Hepatocyte (in vitro differentiated cells): ENCODE results near the gene CEBPZOS. TPM values are rescaled to one million over a fixed set of nuclear protein-coding genes. Genes with fewer than 3 reads are reported as not detected.

Source experiments
- DNase-seq: peaks from one replicate; pipeline ENCODE4 v3.0.0-alpha.2; 2016; ENCODE audit warnings: low spot score
- H2AFZ ChIP-seq: fragments of 200-600 bp; sonication (generic); 2 replicates; pipeline ENCODE4 v1.6.0; 2016; ENCODE audit warnings: antibody characterized with exemption, mild to moderate bottlenecking
- H3K27ac ChIP-seq: fragments of 200-600 bp; sonication (generic); 2 replicates; pipeline ENCODE4 v1.5.1; 2016; ENCODE audit warnings: mild to moderate bottlenecking
- H3K27me3 ChIP-seq: fragments of 200-600 bp; sonication (generic); 2 replicates; pipeline ENCODE4 v1.6.1; 2016
- H3K36me3 ChIP-seq: fragments of 200-600 bp; sonication (generic); replicated peaks from 2 replicates; pipeline ENCODE4 v1.5.1; 2016; ENCODE audit warnings: low read depth; ENCODE audit not compliant: insufficient read depth
- H3K4me1 ChIP-seq: fragments of 200-600 bp; sonication (generic); 2 replicates; pipeline ENCODE4 v1.5.1; 2016; ENCODE audit warnings: mild to moderate bottlenecking, moderate library complexity; ENCODE audit not compliant: insufficient read depth
- H3K4me2 ChIP-seq: fragments of 200-600 bp; sonication (generic); 2 replicates; pipeline ENCODE4 v1.6.0; 2016
- H3K4me3 ChIP-seq: fragments of 200-600 bp; sonication (generic); 2 replicates; pipeline ENCODE4 v1.5.1; 2016; ENCODE audit warnings: mild to moderate bottlenecking
- H3K79me2 ChIP-seq: fragments of 200-600 bp; sonication (generic); 2 replicates; pipeline ENCODE4 v1.6.0; 2017; ENCODE audit warnings: mild to moderate bottlenecking
- H3K9me2 ChIP-seq: fragments of 200-600 bp; sonication (generic); replicated peaks from 2 replicates; pipeline ENCODE4 v1.6.0; 2017; ENCODE audit warnings: mild to moderate bottlenecking; ENCODE audit not compliant: insufficient read depth
- H3K9me3 ChIP-seq: fragments of 200-600 bp; sonication (generic); 2 replicates; pipeline ENCODE4 v1.5.1; 2016; ENCODE audit warnings: low read depth, mild to moderate bottlenecking
- H4K20me1 ChIP-seq: fragments of 200-600 bp; sonication (generic); 2 replicates; pipeline ENCODE4 v1.6.0; 2016; ENCODE audit warnings: mild to moderate bottlenecking; ENCODE audit not compliant: insufficient read depth, poor library complexity, severe bottlenecking
- CTCF ChIP-seq: fragments of 200-600 bp; sonication (generic); IDR thresholded peaks from 2 replicates; pipeline ENCODE4 v1.5.1; 2016; ENCODE audit warnings: antibody characterized with exemption, mild to moderate bottlenecking; ENCODE audit not compliant: poor library complexity
- EZH2 ChIP-seq: fragments of 200-600 bp; sonication (generic); IDR thresholded peaks from 2 replicates; pipeline ENCODE4 v1.6.1; 2016; ENCODE audit warnings: antibody characterized with exemption, mild to moderate bottlenecking, borderline replicate concordance
- EZH2phosphoT487 ChIP-seq: fragments of 200-600 bp; sonication (generic); IDR thresholded peaks from one replicate; pipeline ENCODE4 v1.6.1; 2018; ENCODE audit warnings: antibody characterized with exemption, mild to moderate bottlenecking, low read depth, moderate library complexity; ENCODE audit not compliant: unreplicated experiment, severe bottlenecking
- WGBS: methylation state at CpG from one replicate; pipeline ENCODE4 v1.1.6; 2016; ENCODE audit warnings: low lambda C conversion rate; ENCODE audit errors: missing lambda C conversion rate; 5-methylcytosine and 5-hydroxymethylcytosine counted together
- polyA plus RNA-seq: library from polyadenylated mRNA; unstranded; fragments of >200 nt; fragmentation: Nextera tagmentation; extraction: Ambion mirVana; gene quantifications from 2 replicates; pipeline ENCODE4 v1.2.1, GENCODE V29; 2016
- total RNA-seq: library from RNA; depleted of rRNA; stranded (reverse); fragments of >200 nt; gene quantifications from 2 replicates; pipeline ENCODE4 v1.2.3, GENCODE V29; 2014

CEBPZOS gene
- total and polyA plus RNA-seq, 2 experiments from 2014 or later: 11.0 to 13.7 TPM

DNA sequence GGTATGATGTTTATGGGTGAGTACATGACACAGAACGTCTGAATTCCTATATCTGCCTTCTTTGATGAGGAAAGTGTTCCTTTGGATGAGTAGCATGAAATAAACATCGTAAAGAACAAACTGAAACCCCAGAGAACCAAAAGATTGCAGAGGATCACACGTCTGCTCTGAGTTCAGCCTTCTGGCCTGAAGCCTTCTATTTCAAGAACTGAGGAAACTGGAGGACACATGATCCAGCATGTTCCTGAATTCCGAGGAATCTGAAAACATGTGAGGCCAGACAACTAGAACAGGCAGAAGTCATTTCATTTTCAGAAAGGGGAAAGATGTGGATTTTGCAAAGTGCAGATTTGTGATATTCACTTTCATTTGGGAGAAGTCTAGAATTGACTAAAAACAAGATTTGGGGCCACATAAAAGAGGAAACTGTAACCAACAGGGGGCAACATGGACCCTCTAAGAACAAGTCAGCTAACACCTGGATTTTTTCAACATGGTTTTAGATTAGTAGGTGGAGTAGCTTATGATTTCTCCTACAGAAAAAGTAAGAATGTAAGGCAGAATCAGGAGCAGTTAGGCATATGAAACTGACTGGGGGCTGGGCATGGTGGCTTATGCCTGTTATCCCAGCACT, 16.2 kb upstream of the CEBPZOS start:
- H3K9me2 ChIP-seq: no peaks in the 10 kb centered on the region
- H3K4me1 ChIP-seq: no peaks in the 10 kb centered on the region
- no peaks in the 10 kb centered on the region for H4K20me1 ChIP-seq
- H2AFZ ChIP-seq: no peak overlapping the region
- WGBS: 49% methylated on average over 4 of the region's 4 CpGs
- peak; percentile 12 for DNase-seq
- no peak for TF ChIP-seq EZH2
- no peak for TF ChIP-seq CTCF
- no peak for TF ChIP-seq EZH2phosphoT487
- no peak overlapping the region for H3K4me3 ChIP-seq
- no peaks in the 10 kb centered on the region for H3K36me3 ChIP-seq
- H3K79me2 ChIP-seq: no peaks in the 10 kb centered on the region
- H3K27ac ChIP-seq: peak overlapping the region; percentile 39
- no peak overlapping the region for H3K4me2 ChIP-seq
- H3K9me3 ChIP-seq: no peaks in the 10 kb centered on the region
- H3K27me3 ChIP-seq: no peaks in the 10 kb centered on the region

- TF ChIP-seq EZH2phosphoT487 (no peak), EZH2 (no peak)
- Histone ChIP-seq H4K20me1 (no peaks in the 10 kb centered on the region), H3K9me3 (no peaks in the 10 kb centered on the region), H3K36me3 (no peaks in the 10 kb centered on the region), H3K4me1 (no peaks in the 10 kb centered on the region), H2AFZ (no peak overlapping the region), H3K27ac (peak overlapping the region; percentile 39), H3K9me2 (no peaks in the 10 kb centered on the region), H3K79me2 (no peaks in the 10 kb centered on the region), H3K27me3 (no peaks in the 10 kb centered on the region), H3K4me2 (no peak overlapping the region), H3K4me3 (no peak overlapping the region)
- WGBS: 94% methylated on average over 5 of the region's 5 CpGs
- no peak for DNase-seq
Observed at GRCh38 chr2:37180640-37181039, 15.7 kb upstream of the CEBPZOS start.

GRCh38 chr2:37181726-37182684, 14.3 kb upstream of the CEBPZOS start:
- H3K4me1 ChIP-seq: no peaks in the 10 kb centered on the region
- WGBS: 58% methylated on average over 17 of the region's 17 CpGs
- no peak overlapping the region for H3K27ac ChIP-seq
- no peak for TF ChIP-seq EZH2
- no peak for TF ChIP-seq CTCF
- TF ChIP-seq EZH2phosphoT487: no peak
- H3K36me3 ChIP-seq: no peaks in the 10 kb centered on the region
- no peak overlapping the region for H2AFZ ChIP-seq
- H4K20me1 ChIP-seq: no peaks in the 10 kb centered on the region
- H3K9me3 ChIP-seq: no peaks in the 10 kb centered on the region
- H3K4me2 ChIP-seq: no peak overlapping the region
- H3K27me3 ChIP-seq: no peaks in the 10 kb centered on the region
- no peaks in the 10 kb centered on the region for H3K79me2 ChIP-seq
- H3K4me3 ChIP-seq: no peak overlapping the region
- no peaks in the 10 kb centered on the region for H3K9me2 ChIP-seq
- DNase-seq: no peak

DNA sequence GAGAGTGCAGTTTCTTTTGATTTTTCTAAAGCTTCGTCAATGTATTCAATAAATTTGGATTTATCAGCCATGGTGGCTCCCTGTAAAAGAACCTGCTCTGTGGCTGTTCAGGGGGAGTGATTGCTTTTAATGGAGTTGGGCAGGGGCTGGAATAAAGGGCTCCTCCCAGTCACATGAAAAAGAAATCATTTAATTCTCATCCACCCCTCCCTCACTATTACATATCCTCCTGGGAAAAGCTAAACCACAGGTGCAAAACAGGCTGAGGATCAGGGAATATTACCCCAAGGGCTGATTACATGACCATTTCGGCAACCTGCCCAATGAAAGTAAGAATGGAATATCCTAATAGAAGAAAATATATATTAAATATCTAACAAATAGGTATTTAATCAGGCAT, 7.7 kb upstream of the CEBPZOS start, which contains the start of gene SULT6B1:
Gene SULT6B1, minus strand, starts transcription at position 101 of the 400 bp plus-strand sequence. Its CDS starts 30 bp downstream, at position 71.
- TF ChIP-seq EZH2phosphoT487 (no peak), EZH2 (no peak), CTCF (no peak)
- no peaks in the 10 kb centered on the region for H3K36me3 ChIP-seq
- no peaks in the 10 kb centered on the region for H3K9me3 ChIP-seq
- no peaks in the 10 kb centered on the region for H4K20me1 ChIP-seq
- H3K27me3 ChIP-seq: no peaks in the 10 kb centered on the region
- 96% methylated on average over 2 of the region's 2 CpGs for WGBS
- no peaks in the 10 kb centered on the region for H3K79me2 ChIP-seq
- no peaks in the 10 kb centered on the region for H3K4me1 ChIP-seq
- no peaks in the 10 kb centered on the region for H3K9me2 ChIP-seq
- no peak for DNase-seq
- H3K4me2 ChIP-seq: no peak within 1 kb of the TSS
- peak within 1 kb of the TSS; percentile 23 for H3K27ac ChIP-seq
- H3K4me3 ChIP-seq: no peak within 1 kb of the TSS
- H2AFZ ChIP-seq: no peak within 1 kb of the TSS
